NCI-H1105 treated with DMSO at 0.1 percent for 48 hours (cell line): ENCODE data around the gene ERCC3.
A peak's percentile ranks its signal among the peaks of the same experiment; 100 is the strongest.

Experiments used
- DNase-seq: peaks from one replicate; lab custom pipeline; 2025; lab: John Stamatoyannopoulos, UW

The ERCC3 gene

DNA sequence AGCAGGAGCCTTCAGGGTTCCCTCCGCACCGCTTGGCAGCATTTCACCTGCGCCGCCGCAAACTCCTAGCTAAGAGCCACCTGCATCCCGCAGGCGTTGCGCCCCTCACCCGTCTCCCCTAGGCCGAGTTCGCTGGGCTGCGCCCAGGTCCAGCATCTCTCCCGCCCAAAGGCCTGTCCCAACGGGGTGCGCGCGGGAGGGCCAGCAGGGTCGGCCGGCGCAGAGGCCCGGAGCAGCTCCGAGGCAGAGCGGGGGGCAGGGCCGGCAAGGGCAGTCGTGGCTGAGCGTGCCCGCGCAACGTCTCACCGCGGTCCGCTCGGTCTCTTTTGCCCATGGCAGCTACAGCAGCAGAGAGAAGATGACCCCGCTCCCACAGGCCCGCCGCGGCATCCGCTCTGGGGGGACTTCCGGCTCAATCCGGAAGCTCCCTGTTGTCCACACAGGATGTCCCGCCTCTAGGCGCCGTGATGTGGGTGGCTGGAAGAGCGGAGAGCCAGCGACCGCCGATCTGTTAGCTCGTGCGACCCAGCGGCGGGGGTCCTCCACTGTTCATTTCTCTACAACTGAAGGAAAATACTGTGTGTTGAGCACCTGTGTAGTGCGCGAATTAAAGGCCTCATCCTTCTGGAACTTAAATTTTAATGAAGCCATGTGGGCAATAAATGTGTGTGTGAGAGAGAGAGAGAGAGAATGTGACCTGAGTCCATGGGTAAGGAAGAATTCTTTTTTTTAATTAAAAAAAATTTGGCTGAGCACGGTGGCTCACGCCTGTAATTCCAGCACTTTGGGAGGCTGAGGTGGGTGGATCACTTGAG lies at the start of gene ERCC3:
ERCC3 (minus strand) TSS at position 397 of the 815 bp plus-strand sequence; CDS start at position 334, 63 bp downstream.
- peak; percentile 80 for DNase-seq

DNA sequence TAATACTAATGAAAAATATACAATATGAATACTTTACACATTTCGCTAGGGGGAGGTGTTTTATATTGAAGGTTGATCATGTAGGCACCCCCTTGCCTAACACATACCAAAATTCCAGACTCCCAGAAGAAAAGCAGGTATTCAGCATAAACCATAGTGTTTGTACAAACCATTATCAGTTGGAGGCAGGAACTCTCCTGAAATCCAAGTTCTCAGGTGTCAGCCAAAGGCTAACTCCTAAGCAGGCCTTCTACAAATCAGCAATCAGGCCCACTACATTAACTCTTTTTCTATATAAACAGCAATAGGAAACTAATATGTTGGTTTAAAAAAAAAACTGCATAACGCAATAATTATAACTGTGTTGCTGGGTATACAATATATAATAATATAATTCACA lies 49.3 kb upstream of the ERCC3 start:
- DNase-seq = no peak

DNA sequence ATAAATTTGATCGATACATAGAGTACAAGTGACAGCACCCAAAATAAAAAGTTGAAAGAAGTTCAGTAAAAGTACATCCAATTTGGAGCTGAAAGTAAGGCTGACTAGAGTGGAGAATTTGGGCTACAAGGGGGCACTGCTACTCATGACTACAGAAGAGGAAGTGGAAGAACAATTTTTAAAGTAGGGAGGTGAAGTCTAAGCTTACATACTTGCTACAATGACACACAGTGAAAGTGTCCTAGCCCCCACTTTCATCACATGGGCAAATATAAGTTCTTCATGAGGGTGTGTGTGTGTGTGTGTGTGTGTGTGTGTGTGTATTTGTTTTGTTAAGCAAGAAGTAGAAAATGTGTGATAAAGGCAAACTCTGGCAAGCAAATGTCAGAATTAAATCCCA lies 48.2 kb upstream of the ERCC3 start:
- no peak for DNase-seq

DNA sequence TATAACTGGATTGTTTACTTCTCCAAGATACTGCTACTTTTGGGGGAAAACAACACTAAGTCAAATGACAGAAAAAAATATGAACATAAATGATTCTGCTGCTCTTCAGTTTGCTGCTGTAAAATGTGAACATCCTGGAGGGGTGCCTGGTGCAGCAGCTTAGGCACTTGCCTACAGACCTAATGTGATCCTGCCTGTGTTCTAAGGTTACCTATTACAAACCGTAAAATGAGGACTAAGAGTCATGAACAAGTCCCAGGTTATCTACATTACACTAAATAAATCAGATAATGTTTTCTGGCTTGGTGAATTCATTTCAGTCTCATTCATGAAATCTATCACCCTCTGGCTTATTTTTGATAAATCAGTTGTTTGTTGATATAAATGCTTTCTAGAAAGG lies 38.4 kb upstream of the ERCC3 start:
- no peak for DNase-seq

DNA sequence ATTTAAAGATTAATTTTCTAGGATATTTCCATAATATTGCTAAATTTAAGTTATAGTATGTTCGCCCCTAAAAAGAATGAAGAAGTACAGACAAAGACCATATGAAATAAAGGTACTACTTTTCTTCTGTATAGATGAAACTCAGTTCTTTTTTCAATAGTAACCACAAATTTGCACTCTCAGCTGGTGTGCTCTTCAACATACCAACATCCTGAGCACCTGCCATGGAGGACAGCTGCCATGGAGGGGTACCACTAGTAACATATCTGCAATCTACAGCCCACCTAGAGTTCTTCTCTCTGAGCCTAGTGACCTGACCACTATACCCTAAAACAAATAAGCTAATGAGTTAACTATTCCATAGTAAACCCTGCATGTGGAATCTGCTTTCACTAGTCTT lies 36.8 kb upstream of the ERCC3 start:
- DNase-seq = no peak

DNA sequence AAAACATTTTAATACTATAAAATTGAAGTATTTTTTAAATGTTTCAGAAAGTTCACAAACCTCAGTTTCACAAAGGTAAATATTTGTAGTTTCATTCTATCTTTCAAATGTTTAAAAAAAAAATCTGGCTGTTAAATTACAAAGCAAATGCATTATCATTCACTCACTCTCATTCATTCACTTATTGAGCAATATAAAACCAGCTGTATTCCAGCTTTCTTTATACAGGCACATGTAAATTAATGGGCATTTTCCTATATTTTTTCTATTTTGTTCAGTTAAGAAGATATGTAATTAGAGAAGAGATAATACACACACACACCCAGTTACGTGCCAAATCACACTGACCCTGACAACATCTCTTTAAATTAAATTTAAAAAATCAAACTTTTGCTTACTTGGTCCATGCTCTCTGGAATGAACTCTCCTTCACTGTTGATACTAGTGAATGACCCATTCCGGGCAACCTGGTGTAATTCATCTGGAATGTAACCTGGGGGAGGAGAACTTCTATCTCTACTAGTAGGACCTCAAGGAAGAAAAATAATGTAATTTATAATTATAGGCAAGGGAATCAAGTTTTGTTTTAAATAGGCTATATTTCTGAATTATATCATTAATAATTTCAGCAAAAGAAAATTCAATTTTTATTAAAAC lies 32.5 kb upstream of the ERCC3 start:
- DNase-seq = no peak

DNA sequence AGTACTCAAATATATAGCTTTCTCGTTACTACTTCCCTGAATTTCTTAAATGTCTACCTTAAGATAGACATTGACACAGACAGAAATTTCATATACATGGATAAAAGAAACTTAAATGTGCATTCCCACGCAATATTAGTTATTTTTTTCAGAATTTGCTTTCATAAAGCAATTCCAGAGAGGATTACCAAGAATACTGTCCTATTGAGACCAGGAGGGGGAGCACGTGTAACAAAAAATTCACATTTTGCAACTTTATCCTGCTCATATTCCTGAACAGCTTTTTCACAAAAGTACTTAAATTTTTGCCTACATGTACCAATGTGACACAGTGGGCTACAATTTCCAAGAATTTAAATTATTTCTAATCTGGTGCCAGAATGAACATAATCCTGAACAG lies 30.7 kb upstream of the ERCC3 start:
- DNase-seq = no peak

DNA sequence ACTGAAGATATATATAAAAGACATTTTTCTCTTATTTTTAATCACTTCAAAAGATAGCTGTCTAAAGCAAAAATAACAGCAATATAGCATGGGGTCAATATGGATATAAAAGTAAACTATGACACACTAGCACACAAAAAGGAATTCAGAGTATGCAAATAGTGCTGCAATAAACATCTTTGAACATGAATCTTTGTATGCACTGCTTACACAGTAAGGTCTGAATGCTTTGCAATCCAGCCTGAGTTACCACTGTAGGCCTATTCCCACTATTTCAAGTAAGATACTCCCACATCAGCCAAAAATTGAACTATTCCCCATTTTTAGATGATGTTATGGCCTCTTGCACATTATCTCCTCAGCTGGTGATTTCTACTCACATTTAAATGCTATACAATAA lies 27.4 kb upstream of the ERCC3 start:
- no peak for DNase-seq

DNA sequence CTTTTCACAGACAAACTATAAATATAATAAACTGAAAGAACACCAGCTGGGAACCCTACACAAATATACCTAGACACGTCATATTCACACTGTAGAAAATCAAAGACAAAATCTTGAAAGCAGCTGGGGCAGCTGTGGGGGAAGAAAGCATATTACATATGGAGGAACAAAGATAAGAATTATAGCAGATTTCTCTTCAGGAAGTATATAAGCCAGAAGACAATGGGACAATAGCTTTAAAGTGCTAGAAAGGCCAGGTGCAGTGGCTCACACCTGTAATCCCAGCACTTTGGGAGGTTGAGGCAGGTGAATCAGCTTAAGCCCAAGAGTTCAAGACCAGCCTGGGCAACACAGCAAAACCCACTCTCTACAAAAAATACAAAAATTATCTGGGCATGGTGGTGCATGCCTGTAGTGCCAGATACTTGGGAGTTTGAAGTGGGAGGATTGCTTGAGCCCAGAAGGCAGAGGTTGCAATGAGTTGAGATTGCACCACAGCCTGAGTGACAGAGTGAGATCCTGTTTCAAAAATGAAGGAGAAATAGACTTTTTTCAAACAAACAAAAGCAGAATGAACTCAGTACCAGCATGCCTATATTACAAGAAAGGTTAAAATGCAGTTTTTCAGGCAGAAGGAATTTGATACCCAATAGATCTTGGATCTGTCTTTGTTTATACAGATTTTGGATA lies 26.8 kb upstream of the ERCC3 start:
- no peak for DNase-seq

DNA sequence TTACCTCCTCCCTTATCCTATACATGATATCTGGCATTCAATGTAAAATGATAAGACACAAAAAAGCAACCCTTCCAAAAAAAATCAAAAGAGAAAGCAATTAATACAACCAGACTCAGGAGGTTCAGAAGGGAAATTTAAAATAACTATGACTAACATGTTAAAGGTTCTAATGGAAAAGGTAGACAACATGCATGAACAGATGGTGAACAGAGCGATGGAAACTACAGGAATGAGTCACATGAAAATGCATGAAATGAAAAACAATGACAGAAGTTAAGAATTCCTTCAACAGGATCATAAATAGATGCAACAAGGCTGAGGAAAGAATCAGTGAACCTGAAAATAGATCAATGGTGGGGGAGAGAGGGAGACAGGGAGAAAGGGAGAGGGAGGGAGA lies 26.1 kb upstream of the ERCC3 start:
- DNase-seq = no peak

DNA sequence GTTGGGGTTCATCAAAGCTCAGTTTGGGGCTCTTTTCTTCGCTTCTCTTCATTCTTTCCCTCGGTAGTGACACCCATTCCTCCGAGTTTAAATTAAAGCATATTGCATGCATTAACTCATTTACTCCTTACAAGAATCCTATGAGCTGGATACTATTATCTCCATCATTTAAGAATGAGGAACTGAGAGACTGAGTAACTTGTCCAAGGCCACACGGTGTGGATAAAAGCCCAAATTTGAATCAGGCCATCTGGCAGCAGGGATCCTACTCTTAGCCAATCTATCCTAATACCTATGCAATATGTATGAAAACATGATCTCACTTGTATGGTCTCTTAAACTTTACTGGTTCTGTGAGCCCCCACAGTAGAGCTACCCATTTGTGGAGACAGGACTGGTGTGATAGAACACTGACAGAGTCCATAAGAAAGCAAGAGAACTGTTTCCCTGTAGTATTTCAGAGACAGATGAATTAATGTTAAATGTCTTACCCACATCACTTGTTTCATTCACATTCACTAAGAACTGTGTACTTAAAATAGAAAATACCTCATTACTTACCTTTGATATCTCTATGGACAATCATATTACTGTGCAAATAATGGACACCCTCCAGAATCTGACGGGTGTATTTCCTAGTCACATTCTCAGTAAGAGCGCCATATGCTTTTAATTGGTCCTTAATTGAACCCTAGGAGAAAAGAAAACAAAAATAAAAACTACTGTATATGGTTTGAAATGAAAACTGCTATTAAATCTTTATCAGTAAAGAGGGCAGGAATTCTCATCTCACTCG lies 20.4 kb upstream of the ERCC3 start:
- DNase-seq = peak; percentile 5

DNA sequence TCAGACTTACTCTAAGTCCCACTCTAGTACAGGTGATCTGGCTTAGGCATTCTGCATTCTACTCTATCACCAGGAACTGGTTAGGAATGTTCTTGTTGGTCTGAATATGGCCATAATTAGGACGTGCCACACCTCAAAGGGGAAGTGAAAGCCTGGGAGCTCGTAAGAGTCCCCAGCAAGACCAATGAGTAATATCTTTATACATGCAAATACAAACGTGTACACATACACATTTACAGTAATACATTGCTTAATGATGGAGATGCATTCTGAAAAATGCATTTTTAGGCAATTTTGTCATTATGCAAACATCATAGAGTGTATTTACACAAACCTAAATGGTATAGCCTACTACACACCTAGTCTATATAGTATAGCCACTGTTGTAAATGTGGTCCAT lies 19.5 kb upstream of the ERCC3 start:
- no peak for DNase-seq

DNA sequence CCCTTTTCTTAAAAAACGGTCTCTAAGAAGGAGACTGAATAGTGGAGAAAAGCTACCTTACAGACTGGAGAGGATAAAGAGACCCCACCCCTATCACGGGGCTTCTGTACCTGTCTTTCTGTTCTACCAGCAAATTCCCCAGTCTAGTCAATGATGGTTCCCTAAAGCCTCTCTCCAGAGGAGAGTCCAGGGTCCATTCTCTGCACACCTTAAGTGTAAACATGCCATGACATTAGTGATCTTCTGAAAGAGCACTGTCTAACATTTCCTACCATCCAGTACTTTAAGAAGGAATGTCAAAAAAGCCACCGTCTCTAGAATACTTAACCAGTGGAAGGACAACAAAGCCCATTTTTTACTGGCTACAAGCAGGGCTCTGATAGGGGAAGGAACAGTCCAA lies 17.0 kb upstream of the ERCC3 start:
- no peak for DNase-seq

DNA sequence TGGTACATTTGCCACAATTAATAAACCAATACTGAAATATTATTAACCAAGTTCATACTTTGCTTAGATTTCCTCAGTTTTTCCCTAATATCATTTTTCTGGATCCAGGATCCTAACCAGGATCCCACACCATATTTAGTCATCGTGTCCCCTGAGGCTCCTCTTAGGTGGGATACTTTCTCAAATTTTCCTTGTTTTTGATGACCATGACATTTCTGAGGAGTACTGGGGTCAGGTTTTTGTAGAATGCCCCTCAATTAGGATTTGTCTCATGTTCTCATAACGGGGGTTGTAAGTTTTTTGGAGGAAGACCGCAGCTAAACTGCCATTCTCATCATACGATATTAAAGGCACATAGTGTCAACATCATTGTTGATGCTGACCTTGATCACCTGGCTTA lies 15.5 kb upstream of the ERCC3 start:
- no peak for DNase-seq

DNA sequence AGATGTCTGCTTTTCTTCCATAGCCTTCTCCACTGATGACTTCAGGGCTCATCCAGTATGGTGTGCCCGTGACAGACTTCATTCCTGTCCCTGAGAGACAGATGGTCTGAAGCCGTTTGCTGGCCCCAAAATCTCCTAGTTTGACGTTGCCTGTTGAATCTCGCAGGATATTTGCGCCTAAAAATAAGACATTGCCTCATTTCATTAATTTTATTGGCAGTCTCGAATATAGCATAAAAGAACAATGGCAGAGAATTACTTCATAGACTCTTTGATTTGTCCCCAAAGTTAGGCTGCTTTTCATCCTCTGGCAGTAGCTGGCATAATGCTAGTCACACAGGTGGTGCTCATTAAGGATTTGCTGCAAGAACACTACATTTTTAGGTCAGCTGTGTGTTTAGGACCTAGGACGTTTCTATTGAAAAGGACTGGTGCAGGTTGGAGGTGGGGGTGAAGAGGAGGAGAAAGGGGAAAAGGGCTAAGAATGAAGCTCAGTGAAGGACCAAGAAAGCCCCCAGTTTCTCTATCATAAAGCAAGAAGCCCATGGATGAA lies 14.7 kb upstream of the ERCC3 start:
- DNase-seq = no peak

DNA sequence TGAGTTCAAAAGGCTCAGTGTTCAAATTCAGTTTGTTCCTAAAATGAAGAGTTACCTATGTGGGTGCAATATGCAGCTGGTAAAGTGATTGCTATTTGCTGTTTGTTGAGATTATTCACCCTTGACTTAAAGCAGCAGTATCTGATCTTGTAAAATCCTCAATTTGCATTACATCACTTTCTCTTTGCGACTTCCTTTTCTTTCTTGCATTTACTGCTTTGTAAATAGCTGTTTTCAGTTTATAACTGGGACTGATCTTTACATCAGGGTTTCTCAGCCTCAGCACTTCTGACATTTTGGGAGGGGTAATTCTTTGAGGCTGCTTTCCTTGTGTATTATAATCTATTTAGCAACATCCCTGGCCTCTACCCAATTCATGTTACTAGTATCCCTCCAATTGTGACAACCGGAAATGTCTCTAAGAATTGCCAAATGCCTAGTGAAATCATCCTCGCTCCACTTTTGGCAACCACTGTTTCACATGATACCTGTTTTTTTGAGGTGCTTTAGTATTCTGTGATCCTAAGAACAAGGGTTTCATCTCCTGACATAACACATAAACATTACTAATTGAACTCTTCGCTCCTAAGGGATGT lies 12.1 kb upstream of the ERCC3 start:
- DNase-seq = no peak

DNA sequence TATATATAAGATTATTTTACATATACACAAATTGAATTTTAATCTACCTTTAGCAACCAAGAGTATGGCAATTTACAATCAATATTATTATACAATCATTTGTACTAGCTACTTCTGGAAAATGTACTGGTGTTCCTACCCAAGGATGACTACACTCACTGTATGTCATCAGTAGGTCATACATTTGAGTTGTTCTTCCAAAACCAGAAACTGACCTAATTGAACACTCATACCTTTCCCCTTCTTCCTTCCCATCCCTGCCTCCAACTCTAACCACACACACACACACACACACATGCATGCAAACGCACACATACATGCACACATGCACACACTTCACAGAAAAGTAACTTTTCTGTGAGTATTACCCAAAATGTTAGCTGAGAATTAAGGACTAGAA lies 8.2 kb upstream of the ERCC3 start:
- no peak for DNase-seq

DNA sequence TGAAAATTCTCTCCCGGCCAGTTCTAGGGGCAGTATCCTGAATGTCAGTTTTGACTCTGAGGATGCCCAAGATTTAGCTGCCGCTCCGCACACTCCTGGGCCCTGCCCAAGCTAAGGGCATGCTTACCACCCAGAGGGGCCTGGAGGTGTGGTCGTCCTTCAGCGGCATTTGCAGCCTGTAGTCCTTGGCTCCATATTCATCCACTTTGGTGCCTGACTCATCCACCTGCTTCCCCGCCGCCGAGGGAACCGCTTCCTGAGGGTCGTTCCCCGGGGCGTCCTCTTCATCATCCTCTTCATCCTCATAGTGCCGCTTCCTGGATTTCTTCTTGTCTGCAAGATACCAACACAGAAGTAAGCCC lies 577 bp downstream of the ERCC3 start:
- no peak for DNase-seq

DNA sequence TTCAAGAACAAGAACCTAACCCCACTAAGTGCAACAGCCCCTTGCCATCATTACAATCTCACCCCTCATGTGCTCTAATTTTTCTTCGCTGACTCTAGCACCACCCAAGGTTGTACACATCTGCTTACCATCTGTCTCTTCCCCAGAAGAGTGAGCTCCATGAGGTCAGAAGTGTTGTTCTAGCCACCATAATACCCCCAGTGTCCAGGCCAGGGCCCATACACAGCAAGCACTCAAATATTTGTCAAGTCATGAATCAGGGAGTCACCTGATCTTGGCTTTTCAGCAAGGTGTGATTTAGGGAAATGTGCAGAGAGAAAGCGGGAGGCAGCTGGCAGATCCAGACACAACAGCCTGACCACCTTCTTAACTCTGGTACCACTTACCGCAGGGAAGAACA lies 5.7 kb downstream of the ERCC3 start:
- no peak for DNase-seq

DNA sequence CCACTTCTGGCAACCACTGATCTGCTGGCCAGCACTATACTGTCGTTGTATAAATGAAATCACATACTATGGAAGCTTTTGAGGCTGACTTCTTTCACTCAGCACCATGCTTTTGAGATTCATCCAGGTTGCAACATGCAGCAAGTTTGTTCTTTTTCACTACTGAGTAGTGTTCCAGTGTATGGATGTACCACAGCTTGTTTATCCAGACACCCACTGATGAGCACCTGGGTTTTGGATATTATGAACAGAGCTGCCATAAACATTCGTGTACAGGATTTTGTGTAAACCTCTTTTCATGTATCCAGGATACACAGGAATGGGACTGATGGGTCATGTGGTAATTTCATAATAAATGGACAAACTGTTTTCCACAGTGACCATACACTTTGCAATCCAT lies 10.7 kb downstream of the ERCC3 start:
- DNase-seq = no peak

DNA sequence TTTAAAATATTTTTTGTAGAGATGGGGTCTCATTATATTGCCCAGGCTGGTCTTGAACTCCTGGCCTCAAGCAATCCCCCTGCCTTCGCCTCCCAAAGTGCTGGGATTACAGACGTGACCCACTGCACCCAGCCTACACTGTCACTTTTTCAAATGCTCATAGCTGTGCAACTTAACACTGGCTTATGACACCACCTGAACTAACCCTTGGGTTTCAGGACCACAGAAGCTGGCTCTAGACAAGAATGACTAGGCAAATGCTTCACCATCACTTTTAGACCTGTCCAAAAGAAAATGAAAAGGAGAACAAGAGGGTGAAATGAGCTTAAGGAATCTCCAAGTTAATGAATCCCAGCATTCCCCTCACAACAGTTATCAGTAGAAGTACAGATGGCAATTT lies 13.3 kb downstream of the ERCC3 start:
- no peak for DNase-seq

DNA sequence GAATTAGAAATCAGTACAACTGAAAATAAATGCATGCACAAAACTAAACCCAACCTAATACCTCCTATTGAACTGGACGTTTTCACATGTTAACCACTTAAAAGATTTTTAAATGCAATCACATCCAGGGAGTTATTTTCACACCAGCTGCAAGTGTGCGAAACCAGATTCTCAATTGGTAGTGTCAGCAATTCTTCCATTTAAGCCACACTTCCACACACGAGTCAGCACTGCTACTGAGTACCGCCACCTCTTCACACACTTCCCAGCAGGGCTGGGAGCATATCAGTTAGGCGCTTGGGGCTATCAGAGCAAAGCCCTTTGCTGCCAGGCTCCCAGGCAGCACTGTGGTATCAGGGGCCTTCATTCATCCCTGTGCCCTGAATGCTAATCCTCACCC lies 14.2 kb downstream of the ERCC3 start:
- DNase-seq = no peak
